Measurements from ENCODE around the gene GUSB. TPM values are rescaled to one million over a fixed set of nuclear protein-coding genes. Genes with fewer than 3 reads are reported as not detected.
"Not testable (repeated sequence)": the region's sequence is repeated elsewhere in the genome, so short reads cannot be mapped to it uniquely, and the experiment has no call there.

Gene GUSB
- total RNA-seq, 2 experiments from 2014 or later: 49.5 to 50.9 TPM

GRCh38 chr7:65951837-65952578, 30.0 kb downstream of the GUSB start:
- POLR2A ChIA-PET: interaction anchor here (0.6 kb wide), 1 partner anchor 19 kb away, joined by 3 read pairs; no protein-coding TSS in a partner anchor
- no peak overlapping the region for H3K4me2 ChIP-seq (ENCODE audit: low read length)
- no peaks in the 10 kb centered on the region for H3K9me2 ChIP-seq (ENCODE audit: insufficient read depth, low read length)
- CTCF ChIA-PET (ENCODE audit: unreplicated experiment): no interaction called here
- H3K4me1 ChIP-seq (ENCODE audit: insufficient read depth, low read length, poor library complexity, severe bottlenecking): no peaks in the 10 kb centered on the region
- intact Hi-C loops (cut with micrococcal nuclease; ENCODE audit: unreplicated experiment): no loop called here
- H3K79me2 ChIP-seq (ENCODE audit: insufficient read depth, low read depth, low read length): no peaks in the 10 kb centered on the region; the same call in 1 of the 2 replicates
- peaks cover 43% of the 10 kb centered on the region for H3K36me3 ChIP-seq (ENCODE audit: insufficient read depth, low read length)
- H3K9me3 ChIP-seq (ENCODE audit: low read length): no peaks in the 10 kb centered on the region
- no peaks in the 10 kb centered on the region for H4K20me1 ChIP-seq (ENCODE audit: insufficient read depth, low read length)
- no peak overlapping the region for H2AFZ ChIP-seq (ENCODE audit: low read length)
- TF ChIP-seq EZH2phosphoT487 (IDR thresholded peaks at IDR 0.05; ENCODE audit: borderline replicate concordance, low read depth, low read length) (no peak), CTCF (conservative IDR thresholded peaks at IDR 0.05; ENCODE audit: low read length) (no peak)
- DNase-seq (ENCODE audit: low spot score): no peak
- no peak overlapping the region for H3K4me3 ChIP-seq (ENCODE audit: low read depth, low read length, poor library complexity, severe bottlenecking)
- no peak overlapping the region for H3K27ac ChIP-seq (ENCODE audit: low read depth, low read length, poor library complexity, severe bottlenecking)
- no TSS peak for BruUV-seq (replicated peaks)

- H3K79me2 ChIP-seq (ENCODE audit: insufficient read depth, low read depth, low read length): peaks cover 5% of the 10 kb centered on the region; the same call in 1 of the 2 replicates
- ChIA-PET CTCF (ENCODE audit: unreplicated experiment) (no interaction called here), POLR2A (no interaction called here)
- no TSS peak for BruUV-seq (replicated peaks)
- peaks cover 7% of the 10 kb centered on the region; the same call in 1 of the 2 replicates for H3K36me3 ChIP-seq (ENCODE audit: insufficient read depth, low read length)
- H3K4me2 ChIP-seq (ENCODE audit: low read length): no peak overlapping the region
- H3K9me2 ChIP-seq (ENCODE audit: insufficient read depth, low read length): no peaks in the 10 kb centered on the region
- no peaks in the 10 kb centered on the region for H3K9me3 ChIP-seq (ENCODE audit: low read length)
- no peak overlapping the region for H2AFZ ChIP-seq (ENCODE audit: low read length)
- no peaks in the 10 kb centered on the region for H3K4me1 ChIP-seq (ENCODE audit: insufficient read depth, low read length, poor library complexity, severe bottlenecking)
- TF ChIP-seq CTCF (conservative IDR thresholded peaks at IDR 0.05; ENCODE audit: low read length): no peak
- TF ChIP-seq EZH2phosphoT487 (IDR thresholded peaks at IDR 0.05; ENCODE audit: borderline replicate concordance, low read depth, low read length): no peak
- H4K20me1 ChIP-seq (ENCODE audit: insufficient read depth, low read length): no peaks in the 10 kb centered on the region
- intact Hi-C loops (cut with micrococcal nuclease; ENCODE audit: unreplicated experiment): no loop called here
- no peak overlapping the region for H3K4me3 ChIP-seq (ENCODE audit: low read depth, low read length, poor library complexity, severe bottlenecking)
- no peak overlapping the region for H3K27ac ChIP-seq (ENCODE audit: low read depth, low read length, poor library complexity, severe bottlenecking)
- no peak for DNase-seq (ENCODE audit: low spot score)
Measured at GRCh38 chr7:65946904-65947303, 35.1 kb downstream of the GUSB start.

- CTCF ChIA-PET (ENCODE audit: unreplicated experiment); H3K4me2 ChIP-seq (ENCODE audit: low read length); H3K9me3 ChIP-seq (ENCODE audit: low read length); H3K27ac ChIP-seq (ENCODE audit: low read depth, low read length, poor library complexity, severe bottlenecking); H4K20me1 ChIP-seq (ENCODE audit: insufficient read depth, low read length); intact Hi-C loops (cut with micrococcal nuclease; ENCODE audit: unreplicated experiment); BruUV-seq (replicated peaks); H3K79me2 ChIP-seq (ENCODE audit: insufficient read depth, low read depth, low read length); DNase-seq (ENCODE audit: low spot score); H2AFZ ChIP-seq (ENCODE audit: low read length); H3K4me3 ChIP-seq (ENCODE audit: low read depth, low read length, poor library complexity, severe bottlenecking); POLR2A ChIA-PET; H3K4me1 ChIP-seq (ENCODE audit: insufficient read depth, low read length, poor library complexity, severe bottlenecking); H3K9me2 ChIP-seq (ENCODE audit: insufficient read depth, low read length): not testable (repeated sequence)
- H3K36me3 ChIP-seq (ENCODE audit: insufficient read depth, low read length): peaks cover 12% of the 10 kb centered on the region
Measured at GRCh38 chr7:65945787-65946186, 36.2 kb downstream of the GUSB start.
